Fibroblast of pulmonary artery (primary cell): Measurements from ENCODE around the gene SLC9A6.
"Not testable (repeated sequence)": the region's sequence is repeated elsewhere in the genome, so short reads cannot be mapped to it uniquely, and the experiment has no call there.

Experiments used
- DNase-seq: peaks from one replicate; pipeline ENCODE4 v3.0.0-alpha.2; 2010; ENCODE audit warnings: low read depth
- H3K4me3 ChIP-seq: replicated peaks from 2 replicates; pipeline ENCODE4 v1.5.1; 2011; ENCODE audit warnings: low read depth, mild to moderate bottlenecking, control low read depth, low read length, moderate library complexity
- CTCF ChIP-seq: IDR thresholded peaks from 2 replicates; pipeline ENCODE4 v1.5.1; 2011; ENCODE audit warnings: mild to moderate bottlenecking, control low read depth, low read length, inconsistent platforms; ENCODE audit errors: missing control alignments

The SLC9A6 gene

GRCh38 chrX:136065044-136065671 is 79.9 kb downstream of the SLC9A6 start:
- peak; percentile 72 for DNase-seq
- TF ChIP-seq CTCF, result no peak
- no peak overlapping the region for H3K4me3 ChIP-seq

GRCh38 chrX:136067097-136067496 is 81.9 kb downstream of the SLC9A6 start:
- no peak for TF ChIP-seq CTCF
- H3K4me3 ChIP-seq, result no peak overlapping the region
- no peak for DNase-seq

GRCh38 chrX:136067966-136068365 is 82.7 kb downstream of the SLC9A6 start:
- no peak overlapping the region for H3K4me3 ChIP-seq
- DNase-seq, result no peak
- TF ChIP-seq CTCF, result no peak

- DNase-seq, result no peak
- no peak for TF ChIP-seq CTCF
- H3K4me3 ChIP-seq, result no peak overlapping the region
Observed at GRCh38 chrX:136076942-136077341, 91.7 kb downstream of the SLC9A6 start.

- TF ChIP-seq CTCF, result no peak
- no peak for DNase-seq
- no peak overlapping the region for H3K4me3 ChIP-seq
Observed at GRCh38 chrX:136080766-136081165, 95.5 kb downstream of the SLC9A6 start.

- DNase-seq, result peak; percentile 4
- H3K4me3 ChIP-seq, result no peak overlapping the region
Observed at GRCh38 chrX:136086521-136086920, 101.3 kb downstream of the SLC9A6 start.

GRCh38 chrX:136091898-136092297 is 106.7 kb downstream of the SLC9A6 start:
- DNase-seq, H3K4me3 ChIP-seq: not testable (repeated sequence)

More at GRCh38 chrX:136086521-136086920, 101.3 kb downstream of the SLC9A6 start:
- no peak for TF ChIP-seq CTCF
